Psoas muscle (tissue), 8 donors: Measurements from ENCODE around the gene GAB3. TPM values are rescaled to one million over a fixed set of nuclear protein-coding genes. Genes with fewer than 3 reads are reported as not detected.

Experiments used
- ATAC-seq, 4 donors: fragments of 200-7000 bp; cut with Tn5 transposase; one replicate each; pipeline ENCODE4 v1.9.1; 2020; ENCODE audit warnings: moderate library complexity in 3 of 4, mild to moderate bottlenecking in 2 of 4
- DNase-seq, 2 donors: peaks; one replicate each; pipeline ENCODE4 v3.0.0-alpha.2; 2020
- H3K27ac ChIP-seq: fragments of 200-600 bp; one replicate; pipeline ENCODE4 v1.8.0; 2022
- H3K27me3 ChIP-seq, 3 donors: fragments of 200-600 bp in 1 of 3; one replicate each; pipeline versions ENCODE4 v1.6.1 to v1.8.0; 2013 to 2022; ENCODE audit warnings: low read length in 2 of 3, mild to moderate bottlenecking in 2 of 3, moderate library complexity in 1 of 3; ENCODE audit not compliant: insufficient read depth in 3 of 3
- H3K36me3 ChIP-seq, 2 donors: fragments of 200-600 bp in 1 of 2; one replicate each; pipeline versions ENCODE4 v1.6.1 to v1.8.0; 2013 to 2022; ENCODE audit warnings: low read depth in 1 of 2, mild to moderate bottlenecking in 1 of 2, moderate library complexity in 1 of 2; ENCODE audit not compliant: insufficient read depth in 1 of 2
- H3K4me1 ChIP-seq: fragments of 200-600 bp; one replicate; pipeline ENCODE4 v1.8.0; 2022
- H3K4me3 ChIP-seq: fragments of 200-600 bp; one replicate; pipeline ENCODE4 v1.8.0; 2022; ENCODE audit warnings: mild to moderate bottlenecking
- H3K9me3 ChIP-seq: fragments of 200-600 bp; one replicate; pipeline ENCODE4 v1.8.0; 2022
- CTCF ChIP-seq: fragments of 200-600 bp; IDR thresholded peaks from one replicate; pipeline ENCODE4 v1.8.0; 2022; ENCODE audit warnings: antibody characterized with exemption
- WGBS, 3 donors: extraction: QIAGEN DNeasy Blood & Tissue Kit; methylation state at CpG; one replicate each; pipeline versions ENCODE4 v1.1.6 to v1.1.7; 2013; 5-methylcytosine and 5-hydroxymethylcytosine counted together
- intact Hi-C, 2 donors: fragments of 100-400 bp; cut with DNase I; formaldehyde crosslinking; loops; one replicate each; pipeline versions ENCODE4 v1.11.0 to v1.14.2; 2022
- long read RNA-seq, 2 donors: library from polyadenylated mRNA; unstranded; transcript quantifications; one replicate each; pipeline ENCODE4 v2.0.0, GENCODE V29; 2021
- polyA plus RNA-seq, 3 donors: library from polyadenylated mRNA; stranded (reverse); fragments of 200-250 nt; gene quantifications; one replicate each; pipeline ENCODE4 v1.2.3, GENCODE V29; 2013
- total RNA-seq, 4 donors: library from RNA; stranded (reverse); fragmentation: NEBNext Ultra II Directional in 2 of 4; extraction: Animal tissue kit (Norgen Biotek cat#: 25700) in 2 of 4; gene quantifications; one replicate each; pipeline versions ENCODE4 v1.2.1 to v1.2.4, GENCODE V29; 2021 to 2023
- donor health status: healthy with polysubstance abuse.
- donor health status: DM: no; HTN: no; CAD: no; lungs with moderate emphysema.
- donor health status: Bipolar disorder and iron deficiency.
- donor health status: healthy.
- donor health status: DM: yes; HTN: yes; CAD: no.
- donor health status: DM: no; HTN: no; CAD: no.
- donor health status: DM: no; HTN: no; CAD: no.
- donor health status: DM: yes; HTN: yes; CAD: no.

GAB3 gene
- total RNA-seq (1 to 10 TPM; 1.0 to 3.4 (median 1.4) TPM), polyA plus RNA-seq (1 to 10 TPM in 1 of 3 donors, under 1 TPM in 2; 0.61 to 3.2 (median 0.65) TPM)
- long read RNA-seq, donor 1, partial matches to known transcripts: 0 of 1 reads
- long read RNA-seq, donor 1, other reads (novel, unspliced or antisense): 1 of 1 reads
- long read RNA-seq, donor 2, partial matches to known transcripts: 0 of 1 reads
- long read RNA-seq, donor 2, other reads (novel, unspliced or antisense): 0 of 1 reads

- H3K36me3 ChIP-seq: no peaks in the 10 kb centered on the region
- peak within 1 kb of the TSS; percentile 68 for H3K27ac ChIP-seq
- peak; percentile 48 to 71 (median 62) for ATAC-seq
- H3K27me3 ChIP-seq: peaks cover 0 to 7% (median 0%) of the 10 kb centered on the region in 3 donors
- WGBS, 3 donors: 0 to 28% (median 2%) methylated on average over 12 to 77 of the region's 98 CpGs
- H3K9me3 ChIP-seq: no peaks in the 10 kb centered on the region
- peaks cover 4% of the 10 kb centered on the region for H3K4me1 ChIP-seq
- peak within 1 kb of the TSS; percentile 68 for H3K4me3 ChIP-seq
- no peak for TF ChIP-seq CTCF
- peak; percentile 39 to 58 for DNase-seq
- intact Hi-C loops: no loop called here
Measured at GRCh38 chrX:154750301-154751202, at the start of gene GAB3. TSS of gene GAB3 (minus strand) at chrX:154751077. CDS start at chrX:154751025, 52 bp downstream.

- TF ChIP-seq CTCF: no peak
- peaks cover 11% of the 10 kb centered on the region for H3K4me1 ChIP-seq
- DNase-seq: no peak
- intact Hi-C loops: loop anchor here in 1 of 2 donors (5.0 kb wide), 1 partner anchor 32 kb away; no protein-coding TSS in a partner anchor
- no peak for ATAC-seq
- H3K27ac ChIP-seq: no peak overlapping the region
- H3K4me3 ChIP-seq: no peak overlapping the region
- H3K9me3 ChIP-seq: no peaks in the 10 kb centered on the region
- WGBS, 3 donors: 40 to 55% (median 46%) methylated on average over 9 of the region's 9 CpGs
- no peaks in the 10 kb centered on the region for H3K27me3 ChIP-seq
- no peaks in the 10 kb centered on the region for H3K36me3 ChIP-seq
Measured at GRCh38 chrX:154799556-154800348, 48.9 kb upstream of the GAB3 start.

GRCh38 chrX:154797006-154797405 lies 46.1 kb upstream of the GAB3 start:
- intact Hi-C loops: no loop called here
- Histone ChIP-seq H3K27me3 (no peaks in the 10 kb centered on the region), H3K4me3 (no peak overlapping the region), H3K9me3 (no peaks in the 10 kb centered on the region), H3K4me1 (peaks cover 5% of the 10 kb centered on the region), H3K27ac (no peak overlapping the region), H3K36me3 (no peaks in the 10 kb centered on the region)
- ATAC-seq: no peak
- DNase-seq: no peak
- 65 to 74% (median 72%) methylated on average over 6 of the region's 6 CpGs for WGBS, 3 donors
- TF ChIP-seq CTCF: no peak

GRCh38 chrX:154795016-154795415 lies 44.1 kb upstream of the GAB3 start:
- Histone ChIP-seq H3K4me1 (peaks cover 2% of the 10 kb centered on the region), H3K27ac (no peak overlapping the region), H3K36me3 (no peaks in the 10 kb centered on the region), H3K27me3 (no peaks in the 10 kb centered on the region), H3K9me3 (no peaks in the 10 kb centered on the region), H3K4me3 (no peak overlapping the region)
- no peak for ATAC-seq
- no peak for TF ChIP-seq CTCF
- 69 to 97% (median 89%) methylated on average over 2 of the region's 2 CpGs for WGBS, 3 donors
- intact Hi-C loops: no loop called here
- DNase-seq: no peak
